ENCODE results near the gene LGR6. TPM values are rescaled to one million over a fixed set of nuclear protein-coding genes. Genes with fewer than 3 reads are reported as not detected.

The LGR6 gene
- total RNA-seq, 1 experiment from 2014 or later = 1.0 TPM

GRCh38 chr1:202146279-202146678 is 47.3 kb upstream of the LGR6 start:
- Mint-ChIP-seq H3K4me1 (peaks cover 17 to 20% of the 10 kb centered on the region in 2 experiments), H3K9me3 (no peaks in the 10 kb centered on the region), H3K27ac (no peak overlapping the region), H3K4me3 (no peak overlapping the region; a peak in 1 of 5 replicates), H3K27me3 (ENCODE audit: low read depth) (peaks cover 13% of the 10 kb centered on the region), H3K36me3 (ENCODE audit: insufficient read depth in 1 of 3, low read depth in 3 of 3) (no peaks in the 10 kb centered on the region; a peak in 2 of 7 replicates)
- Histone ChIP-seq H2AK5ac (ENCODE audit: insufficient read length, low read length) (no peak overlapping the region), H3K9ac (ENCODE audit: extremely low read depth, insufficient read length, low read length) (no peak overlapping the region), H3K14ac (ENCODE audit: insufficient read depth, low read length) (no peak overlapping the region), H3K27ac (ENCODE audit: insufficient read length, low read depth, low read length) (no peak overlapping the region), H4K20me1 (ENCODE audit: control insufficient read depth, insufficient read depth, insufficient read length) (no peaks in the 10 kb centered on the region), H3T11ph (ENCODE audit: low read length) (no peak overlapping the region), H2BK15ac (ENCODE audit: low read depth, low read length) (no peak overlapping the region), H2BK20ac (ENCODE audit: low read depth, low read length, poor library complexity, severe bottlenecking) (no peak overlapping the region), H2BK120ac (ENCODE audit: low read depth, low read length, poor library complexity, severe bottlenecking) (no peak overlapping the region), H2BK12ac (ENCODE audit: insufficient read length, low read depth, low read length) (no peak overlapping the region), H3K18ac (ENCODE audit: insufficient read length, low read depth, low read length) (no peak overlapping the region), H3K23ac (ENCODE audit: insufficient read length, low read depth, low read length) (no peak overlapping the region), H3K56ac (ENCODE audit: insufficient read length, low read depth, low read length) (no peak overlapping the region), H4K8ac (replicated peaks; ENCODE audit: insufficient read length, low read depth, low read length) (no peak overlapping the region), H3K79me2 (ENCODE audit: insufficient read depth, low read length) (peaks cover 8% of the 10 kb centered on the region; the same call in 1 of the 2 replicates), H3K9me3 (ENCODE audit: control insufficient read depth, low read depth, low read length) (no peaks in the 10 kb centered on the region), H4K91ac (ENCODE audit: insufficient read length, low read depth, low read length) (no peak overlapping the region), H3K27me3 (ENCODE audit: insufficient read depth, low read length) (no peaks in the 10 kb centered on the region; the same call in 1 of the 2 replicates), H2AFZ (ENCODE audit: low read length) (no peak overlapping the region), H3K79me1 (ENCODE audit: insufficient read depth, low read depth, low read length, poor library complexity, severe bottlenecking) (peaks cover 8% of the 10 kb centered on the region), H3K4me2 (ENCODE audit: insufficient read depth, insufficient read length, low read length) (no peak overlapping the region), H3K4ac (ENCODE audit: low read depth, low read length) (no peak overlapping the region), H4K5ac (ENCODE audit: insufficient read length, low read depth, low read length) (no peak overlapping the region), H2BK5ac (ENCODE audit: insufficient read length, low read length) (no peak overlapping the region), H3K4me1 (ENCODE audit: insufficient read depth, low read length) (peaks cover 3% of the 10 kb centered on the region; the same call in 1 of the 2 replicates), H3K23me2 (ENCODE audit: insufficient read length, low read depth, low read length, poor library complexity, severe bottlenecking) (peaks cover 14% of the 10 kb centered on the region)
- TF ChIP-seq CTCF (conservative IDR thresholded peaks at IDR 0.05) = no peak
- WGBS (ENCODE audit: extremely low coverage, insufficient read length, low lambda C conversion rate) = no CpG with 5 or more reads among the region's 5 CpGs
- no peak for DNase-seq

All from H9 (cell line).